ENCODE data around the gene TLR1.
"Not testable (repeated sequence)": the region's sequence is repeated elsewhere in the genome, so short reads cannot be mapped to it uniquely, and the experiment has no call there.

TLR1 gene

GRCh38 chr4:38774181-38774955 is 30.2 kb downstream of the TLR1 start:
- no peak for ATAC-seq
- DNase-seq = no peak

- not testable (repeated sequence) for ATAC-seq, DNase-seq
These were observed 34.3 kb downstream of the TLR1 start for GRCh38 chr4:38770281-38770680.

- ATAC-seq (no peak), DNase-seq (no peak)
These were observed 34.7 kb downstream of the TLR1 start for GRCh38 chr4:38769857-38770256.

- ATAC-seq = no peak
- DNase-seq = no peak
These were observed 35.1 kb downstream of the TLR1 start for GRCh38 chr4:38769441-38769840.

GRCh38 chr4:38768968-38769394 is 35.6 kb downstream of the TLR1 start:
- ATAC-seq (no peak), DNase-seq (no peak)

- ATAC-seq, DNase-seq: not testable (repeated sequence)
These were observed 37.7 kb downstream of the TLR1 start for GRCh38 chr4:38766940-38767339.

GRCh38 chr4:38765382-38765781 is 39.2 kb downstream of the TLR1 start:
- DNase-seq (no peak), ATAC-seq (no peak)

GRCh38 chr4:38764277-38764676 is 40.3 kb downstream of the TLR1 start:
- DNase-seq (no peak), ATAC-seq (no peak)

- no peak for ATAC-seq
- no peak for DNase-seq
These were observed 42.0 kb downstream of the TLR1 start for GRCh38 chr4:38762560-38762959.

- DNase-seq (no peak), ATAC-seq (no peak)
These were observed 44.8 kb downstream of the TLR1 start for GRCh38 chr4:38759790-38760122.

- peak; percentile 68 for ATAC-seq
- peak; percentile 70 for DNase-seq
These were observed 45.3 kb downstream of the TLR1 start for GRCh38 chr4:38759113-38759789.

GRCh38 chr4:38757945-38758600 is 46.5 kb downstream of the TLR1 start:
- ATAC-seq (no peak), DNase-seq (no peak)

GRCh38 chr4:38752941-38753806 is 51.4 kb downstream of the TLR1 start:
- ATAC-seq (no peak), DNase-seq (no peak)

GRCh38 chr4:38752372-38752940 is 52.1 kb downstream of the TLR1 start:
- ATAC-seq (peak; percentile 69), DNase-seq (no peak)

- DNase-seq = no peak
- ATAC-seq = no peak
These were observed 53.1 kb downstream of the TLR1 start for GRCh38 chr4:38751341-38752010.

- ATAC-seq = no peak
- no peak for DNase-seq
These were observed 55.3 kb downstream of the TLR1 start for GRCh38 chr4:38749336-38749735.

GRCh38 chr4:38747629-38748028 is 57.0 kb downstream of the TLR1 start:
- DNase-seq (no peak), ATAC-seq (no peak)

Data from stimulated activated naive CD8-positive, alpha-beta T cell treated with anti-CD3 and anti-CD28 coated beads, Interleukin-15, Interleukin-2, amounts not matched to agents 100 U/mL and 50 U/mL, for 24 hours (primary cell).